Posterior cingulate gyrus (tissue), 11 donors: ENCODE results near the gene CACNA2D3.

Experiments used
- DNase-seq, 10 donors: peaks; one replicate each; pipeline versions ENCODE4 v3.0.0 to v3.0.0-alpha.2; 2020 to 2021; ENCODE audit warnings: mixed read lengths in 3 of 10
- intact Hi-C: fragments of 100-400 bp; cut with DNase I; formaldehyde crosslinking; loops from one replicate; pipeline ENCODE4 v1.15.1; 2023

Gene CACNA2D3

DNA sequence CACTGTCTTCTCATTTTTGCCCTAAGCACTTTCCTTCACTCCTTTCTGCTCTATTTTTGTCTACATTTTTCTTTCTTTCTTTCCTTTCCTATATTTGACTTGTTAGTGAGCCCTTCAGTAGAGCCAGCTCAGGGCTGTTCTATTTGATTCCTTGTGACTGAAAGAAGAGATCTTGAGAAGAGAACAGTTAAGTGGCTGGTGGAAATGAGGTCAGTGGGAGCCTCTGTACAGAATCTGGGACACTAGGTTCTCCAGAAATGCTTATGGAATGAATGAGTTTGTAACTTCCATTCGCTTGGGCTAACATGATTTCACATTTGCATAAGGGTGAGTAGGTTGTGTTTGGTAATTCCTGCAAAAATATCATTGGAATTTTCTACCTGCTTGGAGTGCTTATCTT lies 45.6 kb downstream of the CACNA2D3 start:
- no peak for DNase-seq
- intact Hi-C loops = no loop called here

GRCh38 chr3:54168451-54168850 lies 46.1 kb downstream of the CACNA2D3 start:
- intact Hi-C loops = no loop called here
- no peak for DNase-seq

DNA sequence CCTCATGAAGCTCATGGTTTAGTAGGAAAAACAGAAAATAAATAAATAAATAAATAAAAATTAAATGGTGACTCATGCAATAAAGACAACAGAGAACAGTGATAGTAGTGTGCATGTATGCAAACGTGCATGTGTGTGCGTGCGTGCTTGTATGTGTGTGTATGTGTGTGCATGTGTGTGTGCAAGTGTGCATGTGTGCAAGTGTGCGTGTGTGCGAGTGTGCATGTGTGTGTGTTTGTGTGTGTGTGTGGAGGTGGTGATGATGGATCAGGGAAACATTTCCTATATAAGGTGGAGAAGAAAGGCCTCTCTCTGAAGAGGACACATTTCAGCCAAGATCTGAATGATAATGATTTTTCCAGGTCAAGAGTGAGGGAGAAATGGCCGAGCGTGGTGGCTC lies 47.2 kb downstream of the CACNA2D3 start:
- intact Hi-C loops = no loop called here
- no peak for DNase-seq

DNA sequence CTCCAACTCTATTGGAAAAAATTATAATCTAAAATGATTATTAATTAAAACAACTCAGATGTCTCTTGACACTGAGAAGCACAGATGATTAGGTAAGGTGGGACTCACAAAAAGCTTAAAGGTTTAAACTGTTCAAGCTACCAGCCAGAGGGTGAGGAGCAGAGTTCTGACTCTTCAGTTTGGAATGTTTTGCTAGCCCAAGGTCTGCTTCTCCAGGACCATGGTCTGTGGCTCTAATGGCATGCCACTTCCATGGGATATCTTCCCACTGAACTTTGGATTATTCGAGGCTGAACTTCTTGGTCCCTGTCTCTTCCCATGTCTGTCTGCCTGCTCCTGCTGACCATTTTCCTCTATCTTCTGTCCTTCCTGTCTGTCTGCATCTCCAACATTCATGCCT lies 49.2 kb downstream of the CACNA2D3 start:
- intact Hi-C loops = no loop called here
- no peak for DNase-seq

DNA sequence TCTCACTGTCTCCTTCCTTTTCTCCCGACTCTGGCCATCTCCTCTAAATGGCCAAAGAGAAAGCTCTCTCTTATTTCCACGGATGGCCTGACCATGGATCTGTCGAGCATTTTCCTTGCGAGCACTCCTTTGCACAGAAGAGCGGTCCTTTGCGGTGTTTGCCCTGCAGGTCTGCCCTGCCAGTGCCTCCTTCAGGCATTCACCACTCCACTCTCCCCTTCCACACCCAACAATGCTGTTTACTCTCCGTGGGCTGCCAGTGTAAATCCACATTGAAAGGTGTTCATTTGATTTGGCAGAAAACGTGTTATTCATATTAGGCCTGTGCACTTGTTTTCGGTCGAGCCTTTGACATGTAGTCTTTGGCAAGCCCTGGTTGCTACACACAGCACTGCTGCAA lies 49.6 kb downstream of the CACNA2D3 start:
- intact Hi-C loops = no loop called here
- no peak for DNase-seq

DNA sequence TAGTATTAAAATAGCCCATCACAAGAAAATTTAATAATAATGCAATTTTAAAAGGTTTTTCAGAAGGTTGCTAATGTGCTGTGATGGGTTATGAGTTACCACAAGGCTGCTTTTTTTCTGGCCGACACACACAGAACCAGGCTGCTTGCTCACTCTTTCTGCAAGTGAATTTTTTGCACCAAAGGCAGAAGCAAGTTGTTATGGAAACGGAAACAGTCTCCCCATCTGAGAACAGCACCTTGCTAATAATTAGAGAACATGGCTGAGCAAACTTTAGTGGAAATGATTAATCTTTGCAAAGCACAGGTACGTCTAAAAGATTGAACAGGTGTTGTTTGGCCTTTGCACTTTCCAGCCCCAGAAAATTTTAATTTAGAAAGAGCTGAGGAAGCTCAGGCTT lies 51.0 kb downstream of the CACNA2D3 start:
- intact Hi-C loops = no loop called here
- no peak for DNase-seq

GRCh38 chr3:54176106-54176505 lies 53.8 kb downstream of the CACNA2D3 start:
- no peak for DNase-seq

DNA sequence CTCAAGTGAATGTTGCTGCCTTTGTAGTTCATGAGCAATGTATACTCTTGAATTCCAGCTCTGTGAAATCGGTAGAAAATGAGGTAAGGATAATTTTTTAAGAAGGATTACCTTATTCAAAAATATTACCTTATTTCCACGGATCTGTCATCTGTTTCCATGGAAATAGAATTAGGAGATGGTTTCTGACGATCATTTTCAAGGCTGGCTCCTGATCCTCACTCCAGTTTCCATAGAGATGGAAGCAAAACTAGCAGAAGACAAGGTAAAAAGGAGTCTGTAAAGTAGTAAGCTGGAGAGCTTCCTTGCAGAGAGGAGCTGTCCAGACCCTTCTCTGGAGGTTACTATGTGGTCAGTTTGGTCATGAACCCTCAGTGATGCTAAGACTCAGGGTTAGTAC lies 55.5 kb downstream of the CACNA2D3 start:
- DNase-seq = no peak
- intact Hi-C loops = no loop called here

More at GRCh38 chr3:54176106-54176505, 53.8 kb downstream of the CACNA2D3 start:
- intact Hi-C loops = no loop called here

DNA sequence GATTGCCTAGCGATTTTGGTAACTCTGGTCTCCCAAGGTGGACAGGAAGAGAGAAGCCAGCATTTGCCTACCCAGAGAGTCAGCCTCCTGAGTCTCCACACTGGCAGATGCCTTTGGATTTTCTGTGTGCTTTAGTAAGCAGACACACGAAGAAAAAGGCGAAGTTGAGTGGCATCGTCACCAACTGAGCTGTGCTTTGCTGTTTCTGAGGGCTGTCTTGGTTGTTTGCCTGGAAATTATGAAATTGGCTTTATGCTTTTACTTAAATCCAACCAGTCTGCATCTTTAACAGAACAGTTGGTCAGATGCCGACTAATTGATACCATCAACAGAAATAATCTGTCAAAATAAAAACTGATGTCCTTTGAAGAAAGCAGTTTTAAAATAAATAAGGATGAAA lies 56.0 kb downstream of the CACNA2D3 start:
- intact Hi-C loops = no loop called here
- DNase-seq = no peak

DNA sequence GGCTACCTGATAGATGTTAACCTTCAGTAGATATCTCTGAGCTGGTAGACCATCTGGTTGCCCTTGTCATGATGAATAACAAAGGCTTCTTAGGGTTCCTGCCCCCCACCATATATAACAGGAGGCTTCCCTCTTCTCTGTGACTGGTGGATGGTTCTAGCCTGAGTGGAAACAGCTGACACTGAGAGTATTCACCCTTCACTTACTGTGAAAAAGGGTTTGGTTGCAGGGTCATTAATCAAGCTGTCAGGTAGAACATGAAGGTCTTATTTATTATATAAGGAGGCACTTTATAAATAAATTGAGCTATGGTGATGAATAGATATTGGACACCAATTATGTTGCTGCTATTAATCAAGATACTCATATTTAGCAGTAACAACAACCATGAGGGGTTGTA lies 58.6 kb downstream of the CACNA2D3 start:
- intact Hi-C loops = no loop called here
- no peak for DNase-seq

DNA sequence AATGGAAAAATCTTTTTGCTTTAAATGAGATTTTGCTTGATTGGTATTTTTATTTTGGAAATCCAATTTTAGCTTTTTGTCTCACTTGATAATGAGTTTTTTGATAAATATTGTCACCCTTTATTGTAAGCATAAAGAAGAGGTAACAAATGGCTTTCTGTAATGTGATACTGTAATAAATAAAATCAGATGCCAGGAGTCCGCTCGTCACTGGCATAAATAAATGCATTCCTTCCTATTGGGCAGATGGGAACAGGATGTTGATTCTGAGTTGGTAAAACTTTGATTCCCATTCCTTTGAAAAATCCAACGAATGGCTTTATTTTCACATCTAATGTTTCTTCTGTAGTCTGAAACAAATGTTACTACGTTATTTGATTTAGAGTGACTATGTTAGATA lies 59.9 kb downstream of the CACNA2D3 start:
- intact Hi-C loops = no loop called here
- DNase-seq = no peak

DNA sequence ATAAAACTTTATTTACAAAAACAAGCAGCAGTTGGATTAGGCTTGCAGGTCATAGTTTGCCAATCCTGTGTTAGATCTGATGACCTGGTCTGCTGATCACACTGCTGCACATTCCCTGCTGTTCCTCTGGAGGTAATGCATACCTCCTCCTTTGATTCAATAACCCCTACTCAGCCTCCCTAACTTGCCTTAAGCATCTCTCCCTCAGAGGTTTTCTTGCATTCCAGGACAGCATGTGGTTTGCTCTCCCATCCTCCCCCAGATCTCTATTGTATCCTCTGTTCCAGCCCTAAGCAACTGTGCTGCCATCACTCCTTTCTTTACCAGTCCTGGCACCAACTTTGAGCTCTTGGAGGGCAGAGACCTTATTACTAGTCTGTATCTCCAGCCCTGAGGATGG lies 63.4 kb downstream of the CACNA2D3 start:
- intact Hi-C loops = no loop called here

DNA sequence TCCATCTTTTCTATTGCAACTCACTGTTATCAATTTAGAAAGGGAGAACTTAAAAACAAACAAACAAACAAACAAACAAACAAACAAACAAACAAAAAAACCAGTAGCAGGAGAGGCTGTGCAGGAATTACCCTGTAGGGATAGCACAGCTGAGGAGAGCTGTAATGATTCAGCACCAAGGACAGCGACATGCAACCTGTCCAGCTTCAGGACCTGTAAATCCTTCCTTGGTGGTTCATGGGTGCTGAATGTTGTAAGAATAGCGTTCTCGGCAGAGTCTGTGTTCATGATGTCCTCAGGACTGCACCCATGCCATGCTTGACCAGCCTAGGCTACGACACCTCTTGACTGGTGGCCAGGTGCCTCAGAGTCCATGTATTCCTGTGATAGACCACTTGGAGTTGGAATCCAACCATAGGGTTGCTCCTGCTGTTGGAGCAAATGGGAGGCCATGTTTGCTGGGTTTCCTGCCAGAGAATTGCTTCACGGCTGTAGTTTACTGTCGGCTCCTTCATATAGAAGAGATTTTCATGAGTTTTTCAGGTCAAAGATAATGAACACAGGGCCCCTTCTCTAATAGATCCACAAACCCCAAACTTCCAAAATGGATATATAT lies 65.9 kb downstream of the CACNA2D3 start:
- intact Hi-C loops = no loop called here
- DNase-seq = no peak

More for the DNA sequence above, 63.4 kb downstream of the CACNA2D3 start:
- no peak for DNase-seq

GRCh38 chr3:54191220-54191619 lies 68.9 kb downstream of the CACNA2D3 start:
- intact Hi-C loops = no loop called here
- DNase-seq = no peak

DNA sequence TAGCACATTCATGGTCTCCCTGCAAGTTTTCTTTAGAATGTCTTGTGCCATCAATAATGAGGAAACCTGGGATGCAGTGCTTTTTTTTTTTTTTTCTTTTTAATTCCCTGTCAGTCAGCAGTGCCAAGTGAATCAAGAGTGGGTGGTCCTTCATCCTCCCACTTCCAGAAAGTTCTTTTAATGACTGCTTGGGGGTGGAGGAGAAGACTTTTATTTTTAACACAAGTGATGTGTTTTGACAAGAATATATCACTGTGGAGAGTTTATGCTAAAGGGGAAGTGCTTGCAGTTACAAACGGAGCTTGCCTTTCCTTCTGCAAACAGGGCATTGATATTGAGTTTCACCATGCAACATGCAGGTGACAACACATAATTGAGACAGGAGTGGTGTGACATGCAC lies 69.7 kb downstream of the CACNA2D3 start:
- no peak for DNase-seq
- intact Hi-C loops = no loop called here

DNA sequence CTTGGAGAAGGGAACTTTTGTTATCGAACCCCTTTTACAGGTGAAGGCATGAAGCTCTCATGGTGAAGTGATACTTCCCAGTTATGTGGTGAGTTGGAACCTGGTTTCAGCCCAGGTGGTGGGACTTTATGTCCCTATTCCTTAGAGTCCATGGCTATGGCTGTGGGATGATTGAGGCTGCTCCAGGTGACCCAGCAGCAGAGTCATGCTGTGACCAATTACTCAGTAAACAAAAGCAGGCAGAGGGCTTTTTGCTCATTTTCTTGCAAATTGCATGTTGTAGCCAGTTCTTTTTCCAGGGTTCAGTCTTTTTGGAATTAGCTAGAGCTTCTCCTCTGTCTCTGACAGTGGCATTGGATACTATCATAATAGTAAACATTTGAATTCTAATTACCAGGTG lies 70.7 kb downstream of the CACNA2D3 start:
- intact Hi-C loops = no loop called here
- DNase-seq = no peak

DNA sequence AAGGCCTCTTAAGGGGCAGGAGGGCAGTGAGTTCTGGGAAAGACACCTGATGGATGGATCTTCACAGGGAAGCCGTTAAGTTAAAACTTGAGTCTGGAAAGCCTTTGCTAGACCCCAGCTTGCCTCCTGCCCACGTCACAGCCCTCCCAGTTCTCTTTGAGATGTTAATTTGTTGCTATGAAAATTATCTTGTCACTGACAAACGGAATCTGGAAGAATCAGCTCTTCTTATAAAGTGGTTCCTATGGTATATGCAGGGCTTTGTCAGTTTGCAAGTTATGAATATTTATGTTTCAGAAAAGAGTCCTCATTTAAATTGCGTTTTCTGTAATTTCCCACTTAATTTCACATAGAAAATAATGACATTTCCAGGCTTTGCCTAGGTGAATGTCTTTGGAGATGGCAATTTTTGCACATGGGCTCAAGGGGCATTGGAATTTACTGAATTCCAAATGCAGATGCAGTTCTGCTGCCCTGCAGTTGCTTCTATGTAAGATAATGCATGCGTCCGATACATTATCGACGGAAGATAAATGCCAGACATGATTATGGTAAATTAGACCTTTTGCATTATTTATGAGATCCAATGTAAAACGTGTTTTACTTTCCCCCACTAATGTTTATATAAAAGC lies 74.1 kb downstream of the CACNA2D3 start:
- no peak for DNase-seq
- intact Hi-C loops = no loop called here

GRCh38 chr3:54197509-54197908 lies 75.2 kb downstream of the CACNA2D3 start:
- no peak for DNase-seq
- intact Hi-C loops = no loop called here

GRCh38 chr3:54198556-54198955 lies 76.2 kb downstream of the CACNA2D3 start:
- peak in 1 of 10 donors; percentile 80 for DNase-seq
- intact Hi-C loops = no loop called here

GRCh38 chr3:54202054-54202453 lies 79.7 kb downstream of the CACNA2D3 start:
- intact Hi-C loops = no loop called here

GRCh38 chr3:54202651-54203248 lies 80.4 kb downstream of the CACNA2D3 start:
- intact Hi-C loops = no loop called here

More at GRCh38 chr3:54202054-54202453, 79.7 kb downstream of the CACNA2D3 start:
- no peak for DNase-seq

DNA sequence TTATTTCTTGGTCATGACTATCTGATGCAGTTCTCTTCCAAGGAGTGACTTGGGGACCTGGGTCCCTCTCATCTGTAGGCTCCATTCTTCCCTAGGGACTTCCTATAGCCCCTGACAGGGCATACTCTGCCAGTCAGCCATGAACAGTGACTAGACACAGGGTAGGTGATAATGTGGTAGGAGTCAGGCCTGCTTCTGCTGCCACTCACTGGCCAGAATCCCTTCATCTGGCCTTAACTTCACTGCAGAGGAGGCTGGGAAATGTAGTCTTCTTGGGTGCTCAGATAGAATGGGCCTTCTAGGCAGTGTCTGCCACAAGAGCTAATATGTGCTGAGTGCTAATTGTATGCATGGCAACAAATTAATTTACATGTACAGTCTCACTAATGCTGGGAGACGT lies 84.5 kb downstream of the CACNA2D3 start:
- DNase-seq = no peak
- intact Hi-C loops = no loop called here

More at GRCh38 chr3:54202651-54203248, 80.4 kb downstream of the CACNA2D3 start:
- DNase-seq = no peak
